Sigmoid colon (tissue), 4 donors: ENCODE data around the gene GNGT1.
"Not testable (repeated sequence)": the region's sequence is repeated elsewhere in the genome, so short reads cannot be mapped to it uniquely, and the experiment has no call there.

Experiments
- POLR2AphosphoS5 ChIP-seq, 4 donors: sonication (generic); formaldehyde crosslinking; IDR thresholded peaks; one replicate each; pipeline ENCODE4 v1.6.1; 2017; ENCODE audit warnings: antibody characterized with exemption in 4 of 4
- TF ChIP-seq, protein P1 (sequence below), 4 experiments: fragments of 450-650 bp in 3 of 4; fragments of 200-600 bp in 1 of 4; IDR thresholded peaks; one replicate each; pipeline ENCODE4 v1.5.1; 2016 to 2019; ENCODE audit warnings: antibody characterized with exemption in 4 of 4, mild to moderate bottlenecking in 3 of 4, moderate library complexity in 2 of 4

DNA sequence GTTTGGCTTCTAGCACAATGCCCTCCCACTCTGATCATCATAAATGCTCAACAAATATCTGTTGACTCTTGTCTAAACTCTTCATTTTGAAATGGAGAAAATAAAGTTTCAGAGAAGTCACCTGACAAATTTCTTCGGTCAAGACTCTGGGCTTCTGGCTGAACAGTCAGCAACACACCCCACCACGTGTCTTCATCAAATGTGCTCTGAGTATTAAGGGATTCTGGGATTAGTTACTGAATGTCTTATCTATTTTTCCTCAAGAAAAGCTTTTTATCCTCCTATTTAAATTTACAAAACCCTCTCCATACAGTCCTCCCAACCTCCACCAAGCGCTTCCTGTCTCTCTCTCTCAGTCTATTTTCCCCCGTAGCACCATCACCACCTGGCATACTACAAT lies 9.9 kb downstream of the GNGT1 start:
- TF ChIP-seq, protein P1, sequence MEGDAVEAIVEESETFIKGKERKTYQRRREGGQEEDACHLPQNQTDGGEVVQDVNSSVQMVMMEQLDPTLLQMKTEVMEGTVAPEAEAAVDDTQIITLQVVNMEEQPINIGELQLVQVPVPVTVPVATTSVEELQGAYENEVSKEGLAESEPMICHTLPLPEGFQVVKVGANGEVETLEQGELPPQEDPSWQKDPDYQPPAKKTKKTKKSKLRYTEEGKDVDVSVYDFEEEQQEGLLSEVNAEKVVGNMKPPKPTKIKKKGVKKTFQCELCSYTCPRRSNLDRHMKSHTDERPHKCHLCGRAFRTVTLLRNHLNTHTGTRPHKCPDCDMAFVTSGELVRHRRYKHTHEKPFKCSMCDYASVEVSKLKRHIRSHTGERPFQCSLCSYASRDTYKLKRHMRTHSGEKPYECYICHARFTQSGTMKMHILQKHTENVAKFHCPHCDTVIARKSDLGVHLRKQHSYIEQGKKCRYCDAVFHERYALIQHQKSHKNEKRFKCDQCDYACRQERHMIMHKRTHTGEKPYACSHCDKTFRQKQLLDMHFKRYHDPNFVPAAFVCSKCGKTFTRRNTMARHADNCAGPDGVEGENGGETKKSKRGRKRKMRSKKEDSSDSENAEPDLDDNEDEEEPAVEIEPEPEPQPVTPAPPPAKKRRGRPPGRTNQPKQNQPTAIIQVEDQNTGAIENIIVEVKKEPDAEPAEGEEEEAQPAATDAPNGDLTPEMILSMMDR (IDR thresholded peaks at IDR 0.05): not testable (repeated sequence)
- TF ChIP-seq POLR2AphosphoS5 (IDR thresholded peaks at IDR 0.05): not testable (repeated sequence)
